Astrocyte of the cerebellum (primary cell): ENCODE measurements around the gene SIM2.
A peak's percentile ranks its signal among the peaks of the same experiment; 100 is the strongest.

ENCODE experiments used
- DNase-seq: peaks from one replicate; pipeline ENCODE4 v3.0.0-alpha.2; 2011; ENCODE audit warnings: low read depth
- H3K4me3 ChIP-seq: 2 replicates; pipeline ENCODE4 v1.5.1; 2011; ENCODE audit warnings: mild to moderate bottlenecking, low read depth, low read length, moderate library complexity
- CTCF ChIP-seq: IDR thresholded peaks from 2 replicates; pipeline ENCODE4 v1.5.1; 2012; ENCODE audit warnings: low read length, low read depth, moderate library complexity, mild to moderate bottlenecking; ENCODE audit errors: missing control alignments
- in situ Hi-C: cut with HindIII; loops from 2 replicates; pipeline ENCODE4 v1.10.0; 2017; ENCODE audit warnings: low sequenced_read_pairs

The SIM2 gene

GRCh38 chr21:36747815-36748383 lies 49.0 kb downstream of the SIM2 start:
- DNase-seq: no peak
- peak overlapping the region; percentile 32 for H3K4me3 ChIP-seq
- peak; percentile 9 for TF ChIP-seq CTCF
- in situ Hi-C loops: no loop called here

DNA sequence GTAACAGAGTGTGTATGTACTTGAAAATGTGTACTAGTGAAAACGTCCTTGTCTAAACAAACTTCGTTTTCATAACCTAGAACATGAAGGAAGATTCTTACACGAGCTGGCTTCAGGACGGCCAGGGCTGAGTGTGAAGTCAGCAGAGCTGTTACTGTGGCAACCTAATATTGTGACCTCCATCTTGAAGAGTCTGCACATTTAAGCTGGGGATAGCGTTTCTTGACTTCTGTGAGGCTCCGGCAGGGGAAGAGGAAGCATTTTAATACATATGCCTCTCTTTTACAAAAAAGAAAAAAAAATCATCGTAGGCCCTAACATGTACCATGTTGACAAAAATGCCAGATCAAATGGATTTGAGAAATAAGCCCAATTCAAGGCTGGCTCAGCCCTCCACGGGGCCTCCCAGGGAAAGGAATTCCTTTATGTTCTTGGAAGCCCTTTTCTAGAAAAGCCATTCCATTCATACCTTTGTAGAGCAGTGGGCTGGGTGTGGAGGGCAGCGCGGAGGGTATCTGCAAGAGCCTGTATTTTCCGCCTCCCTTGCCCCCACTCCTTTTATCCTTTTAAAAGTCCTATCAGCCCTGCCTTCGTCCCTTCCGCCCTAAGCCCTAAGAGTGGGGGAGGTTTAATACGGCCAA lies 51.1 kb downstream of the SIM2 start:
- no peak for TF ChIP-seq CTCF
- no peak overlapping the region for H3K4me3 ChIP-seq

GRCh38 chr21:36750576-36750959 lies 51.7 kb downstream of the SIM2 start:
- no peak for DNase-seq
- no peak overlapping the region for H3K4me3 ChIP-seq
- no peak for TF ChIP-seq CTCF
- in situ Hi-C loops: no loop called here

More for the DNA sequence above, 51.1 kb downstream of the SIM2 start:
- peak; percentile 29 for DNase-seq
- in situ Hi-C loops: no loop called here

DNA sequence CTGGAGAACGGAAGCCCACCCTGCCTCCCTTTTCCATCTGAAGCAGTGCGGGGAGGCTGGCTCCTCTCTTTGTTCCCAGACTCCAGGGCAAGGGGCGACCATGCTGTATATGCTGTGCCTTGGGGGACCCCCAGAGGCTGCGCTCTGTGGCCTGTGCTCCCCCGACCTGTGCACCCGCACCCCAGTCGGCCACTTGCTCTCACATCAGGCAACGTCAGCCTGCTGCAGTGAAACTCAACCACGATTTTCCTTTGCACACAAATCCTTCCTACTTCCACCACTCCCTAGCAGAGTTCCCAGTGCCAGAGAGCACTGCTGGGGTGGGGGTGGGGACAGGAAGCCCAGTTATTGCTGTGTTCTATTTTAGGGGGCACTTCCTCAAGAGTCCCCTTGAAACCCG lies 52.5 kb downstream of the SIM2 start:
- no peak for DNase-seq
- H3K4me3 ChIP-seq: no peak overlapping the region
- no peak for TF ChIP-seq CTCF
- in situ Hi-C loops: no loop called here

DNA sequence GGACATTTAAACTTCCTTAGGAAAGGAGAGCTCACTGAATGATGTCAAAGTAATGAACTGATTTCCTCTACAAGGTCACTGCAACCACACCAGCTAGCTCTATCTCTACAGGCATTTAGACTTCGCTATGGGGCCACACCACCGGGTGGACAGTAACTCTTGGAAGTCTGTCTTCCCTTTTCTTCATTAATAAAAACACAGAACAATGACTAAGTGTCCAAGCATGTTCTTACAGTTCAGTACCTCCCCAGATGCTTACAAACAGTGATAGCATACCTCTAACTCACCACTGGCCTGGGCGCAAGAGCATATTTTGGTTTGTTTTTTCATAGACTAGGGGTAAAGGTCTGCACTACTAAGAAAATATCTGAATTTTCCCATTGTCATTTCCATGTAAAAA lies 54.6 kb downstream of the SIM2 start:
- H3K4me3 ChIP-seq: no peak overlapping the region
- in situ Hi-C loops: no loop called here
- DNase-seq: peak; percentile 67
- TF ChIP-seq CTCF: no peak

- H3K4me3 ChIP-seq: no peak overlapping the region
- TF ChIP-seq CTCF: no peak
- in situ Hi-C loops: no loop called here
- DNase-seq: no peak
Measured at GRCh38 chr21:36754241-36754898, 55.5 kb downstream of the SIM2 start.
